Nephron (organoid): Measurements from ENCODE around the gene FHOD3.

ENCODE experiments used
- H3K27ac Mint-ChIP-seq, 3 experiments: 2 replicates each; pipeline ENCODE4 v1.8.0; 2020; ENCODE audit warnings: mixed read lengths in 3 of 3, mild to moderate bottlenecking in 2 of 3, moderate library complexity in 1 of 3
- H3K27me3 Mint-ChIP-seq: 2 replicates; pipeline ENCODE4 v1.8.0; 2021; ENCODE audit warnings: low read depth, mild to moderate bottlenecking, moderate library complexity, mixed read lengths
- H3K36me3 Mint-ChIP-seq: 2 replicates; pipeline ENCODE4 v1.8.0; 2020; ENCODE audit warnings: low read depth, mixed read lengths
- H3K4me1 Mint-ChIP-seq: 2 replicates; pipeline ENCODE4 v1.8.0; 2020; ENCODE audit warnings: mixed read lengths
- H3K4me3 Mint-ChIP-seq, 3 experiments: 2 replicates each; pipeline ENCODE4 v1.8.0; 2020; ENCODE audit warnings: mild to moderate bottlenecking in 3 of 3, mixed read lengths in 3 of 3, moderate library complexity in 2 of 3
- H3K9me3 Mint-ChIP-seq: 2 replicates; pipeline ENCODE4 v1.8.0; 2020; ENCODE audit warnings: mixed read lengths
- CTCF ChIP-seq, 3 experiments: fragments of 200-600 bp; sonication (generic); IDR thresholded peaks; one replicate each; pipeline ENCODE4 v1.5.0; 2021; ENCODE audit warnings: antibody characterized with exemption in 3 of 3; ENCODE audit not compliant: unreplicated experiment in 3 of 3

The FHOD3 gene

GRCh38 chr18:36634573-36635216 is 337.2 kb downstream of the FHOD3 start:
- Mint-ChIP-seq H3K4me3 (no peak overlapping the region), H3K9me3 (no peaks in the 10 kb centered on the region), H3K4me1 (peaks cover 7% of the 10 kb centered on the region), H3K36me3 (no peaks in the 10 kb centered on the region), H3K27ac (peak overlapping the region in 1 of 3 experiments; percentile 28), H3K27me3 (no peaks in the 10 kb centered on the region)
- TF ChIP-seq CTCF (IDR thresholded peaks at IDR 0.05; ENCODE audit: unreplicated experiment in 3 of 3) = no peak

GRCh38 chr18:36635414-36636096 is 338.0 kb downstream of the FHOD3 start:
- Mint-ChIP-seq H3K27me3 (no peaks in the 10 kb centered on the region), H3K4me1 (peaks cover 14% of the 10 kb centered on the region), H3K36me3 (no peaks in the 10 kb centered on the region), H3K27ac (no peak overlapping the region), H3K9me3 (no peaks in the 10 kb centered on the region), H3K4me3 (no peak overlapping the region)
- TF ChIP-seq CTCF (IDR thresholded peaks at IDR 0.05; ENCODE audit: unreplicated experiment in 3 of 3) = no peak

GRCh38 chr18:36636237-36636817 is 338.8 kb downstream of the FHOD3 start:
- no peak overlapping the region for H3K4me3 Mint-ChIP-seq
- no peaks in the 10 kb centered on the region for H3K36me3 Mint-ChIP-seq
- no peaks in the 10 kb centered on the region for H3K27me3 Mint-ChIP-seq
- peaks cover 20% of the 10 kb centered on the region for H3K4me1 Mint-ChIP-seq
- H3K27ac Mint-ChIP-seq = no peak overlapping the region
- no peaks in the 10 kb centered on the region for H3K9me3 Mint-ChIP-seq
- no peak for TF ChIP-seq CTCF (IDR thresholded peaks at IDR 0.05; ENCODE audit: unreplicated experiment in 3 of 3)

GRCh38 chr18:36638224-36638623 is 340.7 kb downstream of the FHOD3 start:
- Mint-ChIP-seq H3K36me3 (no peaks in the 10 kb centered on the region), H3K9me3 (no peaks in the 10 kb centered on the region), H3K4me1 (peaks cover 20% of the 10 kb centered on the region), H3K27ac (peak overlapping the region in 2 of 3 experiments; percentile 13 to 74), H3K4me3 (no peak overlapping the region), H3K27me3 (no peaks in the 10 kb centered on the region)
- TF ChIP-seq CTCF (IDR thresholded peaks at IDR 0.05; ENCODE audit: unreplicated experiment in 3 of 3) = no peak

GRCh38 chr18:36640021-36640952 is 342.8 kb downstream of the FHOD3 start:
- TF ChIP-seq CTCF (IDR thresholded peaks at IDR 0.05; ENCODE audit: unreplicated experiment in 3 of 3) = no peak
- no peak overlapping the region for H3K4me3 Mint-ChIP-seq
- H3K9me3 Mint-ChIP-seq = no peaks in the 10 kb centered on the region
- peak overlapping the region; percentile 85 to 96 (median 87) for H3K27ac Mint-ChIP-seq
- no peaks in the 10 kb centered on the region for H3K27me3 Mint-ChIP-seq
- peaks cover 13% of the 10 kb centered on the region for H3K4me1 Mint-ChIP-seq
- H3K36me3 Mint-ChIP-seq = no peaks in the 10 kb centered on the region
